Measurements from ENCODE around the gene ME3.
A peak's percentile ranks its signal among the peaks of the same experiment; 100 is the strongest.
"Not testable (repeated sequence)": the region's sequence is repeated elsewhere in the genome, so short reads cannot be mapped to it uniquely, and the experiment has no call there.

Gene ME3

GRCh38 chr11:86660736-86661135 lies 11.7 kb downstream of the ME3 start:
- no peak for DNase-seq

- DNase-seq, result peak; percentile 37
Observed at GRCh38 chr11:86660088-86660487, 12.3 kb downstream of the ME3 start.

GRCh38 chr11:86658534-86658933 lies 13.9 kb downstream of the ME3 start:
- no peak for DNase-seq

GRCh38 chr11:86645212-86645611 lies 27.2 kb downstream of the ME3 start:
- not testable (repeated sequence) for DNase-seq

GRCh38 chr11:86644291-86644690 lies 28.1 kb downstream of the ME3 start:
- no peak for DNase-seq

GRCh38 chr11:86641537-86642261 lies 30.7 kb downstream of the ME3 start:
- no peak for DNase-seq

GRCh38 chr11:86639137-86639536 lies 33.3 kb downstream of the ME3 start:
- no peak for DNase-seq

GRCh38 chr11:86638673-86639072 lies 33.7 kb downstream of the ME3 start:
- no peak for DNase-seq

GRCh38 chr11:86637988-86638387 lies 34.4 kb downstream of the ME3 start:
- no peak for DNase-seq

GRCh38 chr11:86636275-86636674 lies 36.1 kb downstream of the ME3 start:
- DNase-seq, result no peak

GRCh38 chr11:86632499-86633269 lies 39.7 kb downstream of the ME3 start:
- no peak for DNase-seq

GRCh38 chr11:86630229-86630981 lies 42.0 kb downstream of the ME3 start:
- no peak for DNase-seq

- no peak for DNase-seq
Observed at GRCh38 chr11:86629045-86629706, 43.2 kb downstream of the ME3 start.

- peak; percentile 33 for DNase-seq
Observed at GRCh38 chr11:86627776-86628455, 44.5 kb downstream of the ME3 start.

- DNase-seq, result no peak
Observed at GRCh38 chr11:86625981-86626380, 46.4 kb downstream of the ME3 start.

GRCh38 chr11:86625544-86625943 lies 46.9 kb downstream of the ME3 start:
- DNase-seq, result no peak

- no peak for DNase-seq
Observed at GRCh38 chr11:86624366-86624765, 48.0 kb downstream of the ME3 start.

- no peak for DNase-seq
Observed at GRCh38 chr11:86623736-86624135, 48.7 kb downstream of the ME3 start.

- DNase-seq, result no peak
Observed at GRCh38 chr11:86623041-86623621, 49.3 kb downstream of the ME3 start.

- no peak for DNase-seq
Observed at GRCh38 chr11:86621854-86622253, 50.6 kb downstream of the ME3 start.

GRCh38 chr11:86620891-86621521 lies 51.4 kb downstream of the ME3 start:
- DNase-seq, result no peak

- not testable (repeated sequence) for DNase-seq
Observed at GRCh38 chr11:86619428-86619827, 53.0 kb downstream of the ME3 start.
